Measurements from ENCODE around the gene TSHZ2.

TSHZ2 gene

DNA sequence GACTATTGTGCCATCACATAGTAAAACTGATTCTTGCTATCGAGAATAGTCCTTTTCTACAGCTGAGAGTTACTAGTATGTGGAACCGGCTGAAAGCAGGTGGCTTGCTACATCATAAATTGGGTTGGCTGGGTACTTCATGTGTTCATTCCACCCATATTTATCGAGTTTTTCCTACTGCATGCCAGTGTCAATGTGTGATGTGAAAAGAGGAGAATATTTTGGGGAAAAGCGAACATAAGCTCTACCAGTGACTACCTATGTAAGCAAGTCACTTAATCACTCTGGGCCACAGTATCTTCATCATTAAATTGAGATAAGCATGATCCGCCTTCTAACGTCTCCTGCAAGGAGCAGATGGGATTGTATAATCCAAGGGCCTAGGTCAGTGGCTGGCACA lies 61.0 kb downstream of the TSHZ2 start:
- DNase-seq: no peak

DNA sequence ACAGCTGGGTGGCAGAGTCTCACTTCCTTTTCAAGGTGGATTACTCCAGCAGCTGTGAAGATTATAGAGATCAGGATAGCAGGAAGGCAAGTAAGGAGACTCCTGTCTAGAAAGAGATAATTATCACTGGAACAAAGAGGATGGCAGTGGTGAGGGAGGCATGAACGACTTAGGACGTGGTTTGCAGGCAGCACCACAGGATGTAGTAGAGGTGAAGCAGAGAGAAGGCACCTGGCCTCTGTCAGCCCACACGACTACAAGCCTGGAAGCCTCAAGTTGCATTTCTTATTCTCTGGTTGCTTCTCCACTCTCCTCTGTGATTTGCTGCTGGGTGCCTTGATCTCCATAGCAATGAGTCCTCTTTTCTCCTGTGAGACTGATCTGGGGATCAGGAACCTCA lies 62.7 kb downstream of the TSHZ2 start:
- peak; percentile 5 for DNase-seq

GRCh38 chr20:53036992-53037391 lies 64.8 kb downstream of the TSHZ2 start:
- no peak for DNase-seq

DNA sequence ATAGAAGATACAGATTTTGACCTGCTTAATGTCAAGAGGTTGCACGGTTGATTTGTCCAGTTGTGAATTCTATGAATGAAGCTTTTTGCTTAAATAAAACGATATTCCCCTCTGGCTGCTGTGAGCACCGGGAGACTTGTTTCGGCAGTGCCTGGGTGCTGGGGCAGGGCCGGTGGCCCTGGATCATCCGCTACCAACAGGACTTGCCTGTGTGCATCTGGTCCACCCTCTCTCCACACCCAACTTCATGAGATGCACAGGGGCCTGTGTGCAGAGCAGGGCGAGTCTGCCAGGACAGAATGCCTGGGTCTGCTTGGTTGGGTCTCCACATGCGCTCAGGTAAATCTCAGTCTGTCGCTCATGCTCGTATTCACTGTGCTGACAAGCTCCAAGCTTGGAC lies 65.5 kb downstream of the TSHZ2 start:
- no peak for DNase-seq

- DNase-seq: no peak
Measured at GRCh38 chr20:53038299-53038698, 66.1 kb downstream of the TSHZ2 start.

DNA sequence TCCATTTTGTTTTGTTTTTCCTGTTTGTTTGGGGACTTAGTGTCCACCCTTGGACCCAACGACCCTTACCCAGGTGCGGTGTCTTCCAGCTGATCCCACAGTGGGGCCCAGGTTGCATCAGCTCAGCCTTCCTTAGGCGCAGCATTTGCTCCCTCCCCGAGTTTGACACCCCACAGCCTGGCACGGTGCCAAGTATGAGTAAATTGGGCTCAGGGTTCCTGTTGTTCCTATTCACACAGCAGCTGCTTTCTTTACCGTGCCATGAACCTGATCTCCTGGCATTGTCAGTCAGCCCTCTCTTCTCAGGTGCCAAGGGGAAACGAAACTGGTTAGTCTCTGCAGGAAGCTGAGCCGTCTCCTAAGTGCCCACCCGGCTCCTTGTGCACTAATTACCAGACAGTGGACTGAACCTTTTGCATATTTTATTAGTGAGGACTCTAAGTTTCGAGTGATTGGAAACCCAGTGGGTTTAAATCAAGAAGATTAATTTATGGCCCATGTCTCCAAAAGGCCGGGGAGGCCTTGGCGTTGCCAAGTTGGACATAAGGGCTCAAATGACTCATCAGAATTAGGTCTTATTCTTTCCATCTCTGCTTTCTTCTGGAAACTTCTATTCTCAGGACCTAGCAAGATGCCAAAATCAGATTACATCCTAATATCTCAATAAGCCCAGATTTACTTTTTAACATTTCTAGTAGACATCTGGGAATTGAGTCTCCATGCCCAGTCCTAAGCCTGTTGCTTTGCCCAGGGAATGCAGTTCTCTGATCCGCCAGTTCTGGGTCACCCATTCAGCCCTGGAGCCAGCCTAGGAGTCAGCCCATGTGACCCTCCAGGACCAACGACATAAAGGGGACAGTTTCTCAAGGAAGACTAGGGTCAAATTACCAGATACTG lies 68.8 kb downstream of the TSHZ2 start:
- peak; percentile 98 for DNase-seq

- DNase-seq: no peak
Measured at GRCh38 chr20:53042521-53042920, 70.4 kb downstream of the TSHZ2 start.

DNA sequence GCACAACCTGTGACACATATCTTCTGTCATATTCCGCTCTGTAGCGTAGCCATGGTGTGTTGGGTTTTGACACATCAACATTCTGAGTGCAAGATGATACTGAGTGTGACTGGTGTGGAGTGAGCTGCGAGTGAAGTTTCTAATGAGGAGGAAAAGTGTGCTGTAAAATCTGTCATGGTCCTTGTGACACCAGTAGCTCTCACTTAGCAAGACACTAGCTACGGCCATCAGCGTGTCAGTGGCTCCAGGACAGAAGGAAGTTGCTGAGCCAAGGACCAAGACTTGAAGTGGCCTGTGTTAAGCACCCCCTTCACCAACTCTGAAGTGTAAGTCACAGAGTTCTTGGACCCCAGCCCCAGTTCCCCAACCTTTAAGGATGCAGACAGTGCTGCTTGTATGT lies 72.1 kb downstream of the TSHZ2 start:
- DNase-seq: no peak

DNA sequence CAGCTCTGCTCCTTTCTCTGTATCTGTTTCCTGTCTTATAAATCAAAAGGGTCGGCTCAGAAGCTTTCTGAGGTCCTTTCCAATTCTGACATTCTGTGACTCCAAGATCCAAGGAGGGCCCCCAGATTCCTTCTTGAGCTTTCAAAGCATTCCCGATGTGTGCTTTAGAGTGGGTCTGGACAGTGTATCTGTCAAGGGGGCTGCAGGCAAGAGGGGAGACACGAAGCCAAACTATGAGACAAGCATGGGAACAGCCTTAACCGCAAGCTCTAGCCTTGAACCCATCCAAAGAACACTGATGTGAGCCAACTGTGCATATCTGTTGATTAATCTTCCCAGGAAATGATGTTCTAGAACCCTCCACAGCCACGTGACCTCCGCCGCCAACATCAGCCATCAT lies 73.8 kb downstream of the TSHZ2 start:
- no peak for DNase-seq

- DNase-seq: no peak
Measured at GRCh38 chr20:53047203-53047602, 75.0 kb downstream of the TSHZ2 start.

- no peak for DNase-seq
Measured at GRCh38 chr20:53048387-53048786, 76.2 kb downstream of the TSHZ2 start.

DNA sequence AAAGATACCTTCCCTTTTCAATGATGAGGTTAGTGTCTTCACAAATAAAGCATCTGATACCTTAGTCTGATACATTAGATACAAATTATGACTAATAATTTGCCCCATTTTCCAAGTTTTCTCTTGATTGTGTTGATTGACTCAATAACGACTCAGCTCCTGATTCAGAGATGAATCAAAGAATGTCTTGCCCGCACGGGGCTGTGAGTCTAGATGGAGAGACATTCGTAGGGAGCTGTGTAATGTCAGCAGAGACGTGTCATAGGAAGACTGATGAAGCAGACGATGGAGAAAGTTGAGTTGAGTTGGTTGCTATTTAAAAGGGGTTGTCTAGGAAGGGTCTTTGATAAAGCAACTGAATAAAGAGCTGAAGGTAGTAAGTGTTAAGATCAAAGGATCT lies 78.2 kb downstream of the TSHZ2 start:
- no peak for DNase-seq

DNA sequence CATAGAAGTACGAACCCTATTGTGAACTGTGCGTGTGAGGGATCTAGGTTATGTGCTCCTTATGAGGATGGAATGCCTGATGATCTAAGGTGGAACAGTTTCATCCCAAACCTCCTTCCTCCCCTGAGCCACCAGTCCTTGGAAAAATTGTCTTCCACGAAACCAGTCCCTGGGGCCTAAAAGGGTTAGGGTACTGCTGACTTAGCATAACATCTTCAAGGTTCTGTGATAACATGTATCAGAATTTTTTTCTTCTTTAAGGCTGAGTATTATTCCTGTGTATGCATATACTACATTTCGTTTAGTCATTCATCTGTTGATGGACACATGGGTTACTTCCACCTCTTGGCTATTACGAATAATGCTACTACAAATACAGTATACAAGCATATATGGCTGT lies 80.2 kb downstream of the TSHZ2 start:
- DNase-seq: no peak

DNA sequence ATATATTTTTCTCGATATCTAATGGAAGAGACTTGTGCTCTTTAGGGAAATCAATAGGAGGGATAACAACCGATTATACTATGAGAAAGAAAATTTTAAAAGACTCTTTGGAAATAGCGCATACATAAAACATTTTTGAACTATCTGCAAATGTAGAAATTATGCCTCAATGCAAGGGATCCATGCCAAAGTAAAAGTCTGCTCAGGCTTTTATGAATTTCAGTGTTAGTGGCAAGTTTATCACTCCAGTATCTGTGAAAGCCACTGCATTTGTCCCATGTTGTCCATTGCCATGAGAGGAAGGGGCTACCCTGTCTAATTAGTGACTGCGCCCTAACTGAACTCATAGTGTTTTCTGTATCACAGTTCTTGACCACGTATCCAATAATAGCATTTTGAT lies 81.4 kb downstream of the TSHZ2 start:
- no peak for DNase-seq

- DNase-seq: peak; percentile 13
Measured at GRCh38 chr20:53055367-53056067, 83.4 kb downstream of the TSHZ2 start.

DNA sequence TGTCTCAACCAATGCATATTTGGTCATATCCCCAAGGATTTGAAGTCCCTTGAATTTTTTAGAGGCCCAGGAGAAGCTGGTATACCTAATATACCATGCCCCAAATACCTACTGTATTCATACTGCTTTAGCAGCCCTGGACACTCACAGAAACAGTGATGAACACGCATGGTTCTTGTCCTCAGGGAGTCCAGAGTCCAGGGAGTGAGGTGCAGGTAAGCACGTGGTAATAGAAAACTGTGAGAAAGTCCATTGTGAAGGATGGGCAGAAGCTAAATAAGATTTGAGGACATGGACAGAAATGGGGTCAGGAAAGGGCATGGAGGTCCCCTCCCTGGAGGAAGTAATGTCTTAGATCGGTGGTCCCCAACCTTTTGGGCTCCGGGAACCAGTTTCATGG lies 85.4 kb downstream of the TSHZ2 start:
- DNase-seq: no peak

- no peak for DNase-seq
Measured at GRCh38 chr20:53059848-53060247, 87.7 kb downstream of the TSHZ2 start.

GRCh38 chr20:53061192-53062108 lies 89.3 kb downstream of the TSHZ2 start:
- no peak for DNase-seq

DNA sequence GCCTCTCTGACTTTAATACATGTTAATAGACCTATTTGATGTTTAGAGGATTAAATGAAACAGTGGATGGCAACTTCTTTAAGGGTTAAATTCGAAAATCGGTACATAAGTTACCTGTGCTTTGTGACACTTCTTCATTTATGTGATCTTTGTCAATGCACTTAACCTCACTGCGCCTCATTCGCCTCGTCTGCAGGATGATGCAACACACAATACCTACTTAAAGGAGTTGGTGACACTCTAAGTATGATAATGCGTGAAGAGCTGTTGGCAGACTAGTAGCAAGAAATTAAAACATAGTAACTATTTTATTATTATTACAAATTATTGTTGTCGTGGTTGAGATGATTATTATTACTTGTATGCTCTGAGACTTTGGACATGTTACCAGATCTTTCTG lies 92.8 kb downstream of the TSHZ2 start:
- no peak for DNase-seq

- no peak for DNase-seq
Measured at GRCh38 chr20:53068241-53068640, 96.1 kb downstream of the TSHZ2 start.

- no peak for DNase-seq
Measured at GRCh38 chr20:53069132-53069531, 97.0 kb downstream of the TSHZ2 start.

- no peak for DNase-seq
Measured at GRCh38 chr20:53070224-53070623, 98.1 kb downstream of the TSHZ2 start.

- DNase-seq: no peak
Measured at GRCh38 chr20:53070706-53071392, 98.7 kb downstream of the TSHZ2 start.
